H1 (cell line): ENCODE data around the gene PFDN1.

Experiments
- PHF8 ChIP-seq: fragments of 200-600 bp; sonication (generic); conservative IDR thresholded peaks from 2 replicates; pipeline ENCODE4 v1.7.1; 2012; ENCODE audit warnings: low read depth, mild to moderate bottlenecking, inconsistent platforms, low read length, moderate library complexity
- POLR2AphosphoS5 ChIP-seq: IDR thresholded peaks from 2 replicates; pipeline ENCODE4 v1.6.1; 2011; ENCODE audit warnings: low read depth, low read length
- SP1 ChIP-seq: IDR thresholded peaks from 2 replicates; pipeline ENCODE4 v1.6.1; 2011; ENCODE audit warnings: low read depth, low read length
- SP4 ChIP-seq: IDR thresholded peaks from 2 replicates; pipeline ENCODE4 v1.6.1; 2012; ENCODE audit warnings: low read length, inconsistent platforms

DNA sequence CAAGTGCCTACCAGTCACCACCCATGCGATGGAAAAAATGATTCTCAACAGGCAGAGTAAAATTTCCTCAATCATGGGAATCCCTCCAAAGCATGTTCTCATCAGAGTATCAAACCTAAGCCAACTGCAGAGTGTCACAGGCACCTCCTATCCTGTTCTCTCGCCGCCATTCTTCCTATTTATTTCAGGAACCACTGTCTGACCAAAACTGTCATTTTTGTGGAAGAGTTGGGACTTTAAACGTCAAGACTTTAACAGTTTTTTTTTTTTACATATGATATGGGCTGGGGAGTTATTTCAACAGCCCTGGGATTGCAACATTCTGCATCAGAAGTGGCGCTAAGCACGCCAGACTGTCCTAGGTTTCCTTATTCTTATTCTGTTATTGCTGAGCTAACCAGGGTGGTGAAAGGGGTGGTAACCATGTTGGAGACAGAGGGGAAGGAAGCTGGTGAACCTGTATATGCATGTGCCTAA lies 29.5 kb downstream of the PFDN1 start:
- TF ChIP-seq PHF8 (no peak), POLR2AphosphoS5 (no peak), SP4 (no peak), SP1 (no peak)
